VCaP (cell line): ENCODE data around the gene ADAM33.

Experiments used
- H3K27ac ChIP-seq: fragments of 450-650 bp; 2 replicates; pipeline ENCODE4 v1.5.1; 2017
- CTCF ChIP-seq: fragments of 450-650 bp; conservative IDR thresholded peaks from 2 replicates; pipeline ENCODE4 v1.5.1; 2017; ENCODE audit warnings: mild to moderate bottlenecking, moderate library complexity

The ADAM33 gene

GRCh38 chr20:3655131-3655405, 26.7 kb downstream of the ADAM33 start:
- no peak for TF ChIP-seq CTCF
- no peak overlapping the region for H3K27ac ChIP-seq

- no peak for TF ChIP-seq CTCF
- H3K27ac ChIP-seq: no peak overlapping the region
Measured at GRCh38 chr20:3654326-3655130, 27.3 kb downstream of the ADAM33 start.

- TF ChIP-seq CTCF: no peak
- no peak overlapping the region for H3K27ac ChIP-seq
Measured at GRCh38 chr20:3653921-3654320, 27.9 kb downstream of the ADAM33 start.

- no peak overlapping the region for H3K27ac ChIP-seq
- no peak for TF ChIP-seq CTCF
Measured at GRCh38 chr20:3652676-3653596, 28.9 kb downstream of the ADAM33 start.

GRCh38 chr20:3652221-3652620, 29.6 kb downstream of the ADAM33 start:
- no peak overlapping the region for H3K27ac ChIP-seq
- no peak for TF ChIP-seq CTCF

GRCh38 chr20:3651204-3651962, 30.4 kb downstream of the ADAM33 start:
- H3K27ac ChIP-seq: no peak overlapping the region
- TF ChIP-seq CTCF: no peak

- H3K27ac ChIP-seq: no peak overlapping the region
- no peak for TF ChIP-seq CTCF
Measured at GRCh38 chr20:3648951-3649350, 32.9 kb downstream of the ADAM33 start.
